ENCODE data around the gene B4GAT1.

B4GAT1 gene

DNA sequence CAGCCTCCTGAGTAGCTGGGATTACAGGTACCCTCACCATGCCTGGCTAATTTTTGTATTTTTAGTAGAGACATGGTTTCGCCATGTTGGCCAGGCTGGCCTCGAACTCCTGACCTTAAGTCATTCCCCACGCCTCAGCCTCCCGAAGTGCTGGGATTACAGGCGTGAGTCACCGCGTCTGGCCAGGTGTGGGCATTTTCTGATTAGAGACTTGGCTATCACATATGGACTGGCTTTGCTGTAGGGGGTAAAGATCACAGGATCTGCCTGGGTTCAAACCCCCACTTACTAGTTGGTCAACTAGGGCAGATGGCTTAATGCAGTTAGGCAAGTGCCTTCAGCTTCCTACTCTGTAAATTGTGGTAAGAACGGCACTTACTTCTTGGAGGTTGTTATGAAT, 37.1 kb downstream of the B4GAT1 start:
- no peak for FAIRE-seq
- TF ChIP-seq POLR2AphosphoS5 (IDR thresholded peaks at IDR 0.05; ENCODE audit: low read depth, low read length) (no peak), POLR2A (IDR thresholded peaks at IDR 0.05; ENCODE audit: low read depth, low read length) (no peak), TAF1 (IDR thresholded peaks at IDR 0.05; ENCODE audit: borderline replicate concordance, low read depth, low read length) (no peak)
- no peak for DNase-seq (ENCODE audit: insufficient read length)

DNA sequence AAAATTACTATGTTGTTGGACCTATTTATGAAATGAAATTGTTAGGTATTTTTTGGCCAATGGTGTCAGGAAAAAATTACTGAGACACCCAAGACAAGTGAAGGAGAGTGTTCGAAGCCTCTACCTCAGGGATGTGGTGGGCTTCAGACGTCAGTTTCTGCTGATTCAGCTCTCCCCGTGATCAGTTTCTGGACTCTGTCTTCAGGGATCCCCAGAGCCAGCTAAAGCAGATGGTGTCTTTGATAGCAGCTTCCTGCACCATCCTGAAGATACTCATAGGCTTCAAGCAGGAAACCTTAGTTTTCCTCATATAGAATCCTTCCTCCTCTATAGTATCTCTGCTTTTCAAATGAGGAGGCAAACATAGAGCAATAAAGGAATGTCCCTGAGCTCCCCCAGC, 38.0 kb downstream of the B4GAT1 start:
- no peak for FAIRE-seq
- DNase-seq (ENCODE audit: insufficient read length): no peak
- no peak for TF ChIP-seq TAF1 (IDR thresholded peaks at IDR 0.05; ENCODE audit: borderline replicate concordance, low read depth, low read length)
- TF ChIP-seq POLR2A (IDR thresholded peaks at IDR 0.05; ENCODE audit: low read depth, low read length): no peak
- no peak for TF ChIP-seq POLR2AphosphoS5 (IDR thresholded peaks at IDR 0.05; ENCODE audit: low read depth, low read length)

DNA sequence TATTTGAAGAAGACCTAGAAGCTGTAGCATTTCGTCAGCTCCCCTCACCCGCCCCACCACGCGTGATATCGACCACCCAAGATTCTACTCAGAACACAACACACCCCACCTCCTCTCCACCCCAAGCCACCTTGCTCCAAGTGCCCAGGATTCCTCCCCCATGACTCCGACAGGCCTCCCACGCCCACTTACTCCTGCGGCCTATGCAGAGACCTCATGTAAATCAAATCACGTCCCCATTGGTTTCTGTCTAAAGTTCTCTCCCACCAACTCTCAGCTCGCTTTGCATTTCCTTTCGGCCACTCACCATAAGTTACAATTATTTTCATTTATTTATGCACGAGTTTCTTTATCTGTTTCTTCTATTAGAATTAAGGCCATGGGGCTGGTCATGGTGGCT, 44.8 kb downstream of the B4GAT1 start:
- TF ChIP-seq POLR2AphosphoS5 (IDR thresholded peaks at IDR 0.05; ENCODE audit: low read depth, low read length) (no peak), TAF1 (IDR thresholded peaks at IDR 0.05; ENCODE audit: borderline replicate concordance, low read depth, low read length) (no peak), POLR2A (IDR thresholded peaks at IDR 0.05; ENCODE audit: low read depth, low read length) (no peak)
- DNase-seq (ENCODE audit: insufficient read length): no peak
- no peak for FAIRE-seq

DNA sequence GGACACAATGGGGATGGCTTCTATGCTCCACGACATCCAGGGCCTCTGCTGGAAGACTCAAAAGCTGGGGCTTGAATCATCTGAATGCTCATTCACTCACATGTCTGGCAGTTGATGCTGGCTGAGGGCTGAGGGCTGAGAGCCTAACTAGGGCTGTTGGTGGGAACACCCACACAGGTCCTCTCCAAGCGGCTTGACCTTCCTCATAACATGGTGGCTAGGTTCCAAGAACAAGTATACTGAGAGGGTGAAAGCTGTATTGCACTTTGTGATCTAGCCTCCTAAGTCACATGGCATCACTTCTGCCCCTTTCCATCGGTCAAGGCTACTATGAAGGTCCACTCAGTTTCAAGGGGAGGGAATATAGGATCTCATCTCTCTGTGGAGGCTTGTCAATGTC, 48.2 kb downstream of the B4GAT1 start:
- no peak for TF ChIP-seq POLR2AphosphoS5 (IDR thresholded peaks at IDR 0.05; ENCODE audit: low read depth, low read length)
- no peak for TF ChIP-seq POLR2A (IDR thresholded peaks at IDR 0.05; ENCODE audit: low read depth, low read length)
- no peak for TF ChIP-seq TAF1 (IDR thresholded peaks at IDR 0.05; ENCODE audit: borderline replicate concordance, low read depth, low read length)
- DNase-seq (ENCODE audit: insufficient read length) (no peak), FAIRE-seq (no peak)

DNA sequence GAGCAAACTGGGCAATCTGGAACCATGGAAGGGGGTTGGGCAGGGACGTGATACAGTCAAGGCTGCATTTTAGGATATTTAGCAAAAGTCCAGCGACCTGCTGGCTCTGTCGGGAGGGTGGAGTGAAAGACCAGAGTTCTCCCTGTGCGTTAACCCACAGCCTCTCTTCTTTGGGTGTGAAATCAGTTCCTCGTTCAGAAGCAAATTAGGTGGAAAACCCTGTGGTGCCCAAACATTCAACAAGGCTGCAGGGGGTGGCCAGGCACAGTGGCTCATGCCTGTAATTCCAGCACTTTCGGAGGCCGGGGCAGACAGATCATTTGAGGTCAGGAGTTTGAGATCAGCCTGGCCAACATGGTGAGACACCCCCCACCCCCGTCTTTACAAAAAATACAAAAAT, 49.8 kb downstream of the B4GAT1 start:
- DNase-seq (ENCODE audit: insufficient read length) (no peak), FAIRE-seq (no peak)
- TF ChIP-seq TAF1 (IDR thresholded peaks at IDR 0.05; ENCODE audit: borderline replicate concordance, low read depth, low read length): no peak
- no peak for TF ChIP-seq POLR2A (IDR thresholded peaks at IDR 0.05; ENCODE audit: low read depth, low read length)
- no peak for TF ChIP-seq POLR2AphosphoS5 (IDR thresholded peaks at IDR 0.05; ENCODE audit: low read depth, low read length)

Measured in GM12892 (cell line).